WERI-Rb-1 (cell line): ENCODE data around the gene NDUFS7.
A peak's percentile ranks its signal among the peaks of the same experiment; 100 is the strongest.

Experiments used
- DNase-seq: peaks from one replicate; pipeline ENCODE4 v3.0.0-alpha.2; 2020
- H3K27ac ChIP-seq: fragments of 250-450 bp; sonication (Bioruptor Pico); 2 replicates; pipeline ENCODE4 v1.5.1; 2020; ENCODE audit warnings: mild to moderate bottlenecking, moderate library complexity
- H3K27me3 ChIP-seq: fragments of 250-450 bp; sonication (Bioruptor Pico); 2 replicates; pipeline ENCODE4 v1.5.1; 2021; ENCODE audit warnings: mild to moderate bottlenecking, low read depth, moderate library complexity; ENCODE audit not compliant: insufficient read depth, severe bottlenecking
- H3K36me3 ChIP-seq: fragments of 250-450 bp; sonication (Bioruptor Pico); 2 replicates; pipeline ENCODE4 v1.5.1; 2020; ENCODE audit warnings: mild to moderate bottlenecking, moderate library complexity
- H3K4me3 ChIP-seq: 2 replicates; pipeline ENCODE4 v1.5.1; 2011; ENCODE audit warnings: low read depth, mild to moderate bottlenecking, control low read depth, low read length
- H3K9me3 ChIP-seq: fragments of 250-450 bp; sonication (Bioruptor Pico); 2 replicates; pipeline ENCODE4 v1.5.1; 2021; ENCODE audit warnings: mild to moderate bottlenecking, moderate library complexity; ENCODE audit not compliant: severe bottlenecking
- TF ChIP-seq, protein P1 (sequence below): IDR thresholded peaks from 2 replicates; pipeline ENCODE4 v1.5.1; 2011; ENCODE audit warnings: low read depth, mild to moderate bottlenecking, control low read depth, inconsistent platforms, low read length

The NDUFS7 gene

DNA sequence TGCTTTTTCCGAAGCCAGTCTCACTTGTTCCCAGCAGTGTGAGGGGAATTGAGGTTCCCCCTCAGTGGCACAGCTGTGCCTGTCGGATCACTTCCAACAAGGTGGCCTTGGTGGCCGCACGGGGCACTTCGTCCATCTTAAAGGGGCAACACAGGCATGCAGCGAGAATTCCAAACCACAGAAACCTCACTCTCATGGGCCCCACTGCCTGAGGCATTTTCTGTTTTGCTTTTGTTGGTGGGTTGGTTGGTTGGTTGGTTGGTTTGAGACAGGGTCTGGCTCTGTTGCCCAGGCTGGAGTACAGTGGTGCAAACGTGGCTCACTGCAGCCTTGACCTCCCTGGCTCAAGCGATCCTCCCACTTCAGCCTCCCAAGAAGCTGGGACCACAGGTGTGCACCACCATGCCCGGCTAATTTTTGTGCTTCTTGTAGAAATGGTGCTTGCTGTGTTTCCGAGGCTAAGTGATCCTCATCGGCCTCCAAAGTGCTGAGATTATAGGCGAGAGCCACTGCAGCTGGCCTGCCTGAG, 3.7 kb upstream of the NDUFS7 start:
- Histone ChIP-seq H3K9me3 (no peaks in the 10 kb centered on the region), H3K4me3 (no peak overlapping the region), H3K36me3 (peaks cover 21% of the 10 kb centered on the region), H3K27me3 (no peaks in the 10 kb centered on the region), H3K27ac (no peak overlapping the region)
- TF ChIP-seq, protein P1, sequence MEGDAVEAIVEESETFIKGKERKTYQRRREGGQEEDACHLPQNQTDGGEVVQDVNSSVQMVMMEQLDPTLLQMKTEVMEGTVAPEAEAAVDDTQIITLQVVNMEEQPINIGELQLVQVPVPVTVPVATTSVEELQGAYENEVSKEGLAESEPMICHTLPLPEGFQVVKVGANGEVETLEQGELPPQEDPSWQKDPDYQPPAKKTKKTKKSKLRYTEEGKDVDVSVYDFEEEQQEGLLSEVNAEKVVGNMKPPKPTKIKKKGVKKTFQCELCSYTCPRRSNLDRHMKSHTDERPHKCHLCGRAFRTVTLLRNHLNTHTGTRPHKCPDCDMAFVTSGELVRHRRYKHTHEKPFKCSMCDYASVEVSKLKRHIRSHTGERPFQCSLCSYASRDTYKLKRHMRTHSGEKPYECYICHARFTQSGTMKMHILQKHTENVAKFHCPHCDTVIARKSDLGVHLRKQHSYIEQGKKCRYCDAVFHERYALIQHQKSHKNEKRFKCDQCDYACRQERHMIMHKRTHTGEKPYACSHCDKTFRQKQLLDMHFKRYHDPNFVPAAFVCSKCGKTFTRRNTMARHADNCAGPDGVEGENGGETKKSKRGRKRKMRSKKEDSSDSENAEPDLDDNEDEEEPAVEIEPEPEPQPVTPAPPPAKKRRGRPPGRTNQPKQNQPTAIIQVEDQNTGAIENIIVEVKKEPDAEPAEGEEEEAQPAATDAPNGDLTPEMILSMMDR: no peak
- DNase-seq: no peak

GRCh38 chr19:1382250-1382649, 1.5 kb upstream of the NDUFS7 start:
- H3K27me3 ChIP-seq: no peaks in the 10 kb centered on the region
- H3K36me3 ChIP-seq: peaks cover 13% of the 10 kb centered on the region
- H3K4me3 ChIP-seq: no peak overlapping the region
- DNase-seq: no peak
- TF ChIP-seq, protein P1: no peak
- H3K9me3 ChIP-seq: no peaks in the 10 kb centered on the region
- no peak overlapping the region for H3K27ac ChIP-seq

DNA sequence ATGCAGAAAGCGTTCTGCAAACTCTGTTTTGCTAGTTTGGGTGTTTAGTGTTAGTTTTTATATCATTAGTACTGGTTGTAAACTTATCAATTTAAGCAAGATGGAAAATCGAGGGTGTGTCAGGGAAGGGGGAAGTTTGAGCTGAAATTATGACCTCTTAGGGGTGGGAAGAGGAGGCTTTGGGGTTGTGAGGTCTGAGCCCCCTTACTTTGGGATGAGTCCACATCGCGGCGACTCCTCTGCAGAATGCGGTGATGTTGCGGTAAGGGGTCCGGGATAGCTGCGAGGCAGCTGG, 743 bp upstream of the NDUFS7 start:
- no peak overlapping the region for H3K27ac ChIP-seq
- H3K9me3 ChIP-seq: no peaks in the 10 kb centered on the region
- H3K4me3 ChIP-seq: peak overlapping the region; percentile 8; the same call in 1 of the 2 replicates
- peaks cover 8% of the 10 kb centered on the region for H3K36me3 ChIP-seq
- DNase-seq: no peak
- no peaks in the 10 kb centered on the region for H3K27me3 ChIP-seq
- TF ChIP-seq, protein P1: no peak

GRCh38 chr19:1384085-1384462, 367 bp downstream of the NDUFS7 start:
- H3K9me3 ChIP-seq: no peaks in the 10 kb centered on the region
- TF ChIP-seq, protein P1: no peak
- DNase-seq: no peak
- peak overlapping the region; percentile 90 for H3K27ac ChIP-seq
- no peaks in the 10 kb centered on the region for H3K27me3 ChIP-seq
- H3K4me3 ChIP-seq: peak overlapping the region; percentile 90
- peaks cover 17% of the 10 kb centered on the region for H3K36me3 ChIP-seq

DNA sequence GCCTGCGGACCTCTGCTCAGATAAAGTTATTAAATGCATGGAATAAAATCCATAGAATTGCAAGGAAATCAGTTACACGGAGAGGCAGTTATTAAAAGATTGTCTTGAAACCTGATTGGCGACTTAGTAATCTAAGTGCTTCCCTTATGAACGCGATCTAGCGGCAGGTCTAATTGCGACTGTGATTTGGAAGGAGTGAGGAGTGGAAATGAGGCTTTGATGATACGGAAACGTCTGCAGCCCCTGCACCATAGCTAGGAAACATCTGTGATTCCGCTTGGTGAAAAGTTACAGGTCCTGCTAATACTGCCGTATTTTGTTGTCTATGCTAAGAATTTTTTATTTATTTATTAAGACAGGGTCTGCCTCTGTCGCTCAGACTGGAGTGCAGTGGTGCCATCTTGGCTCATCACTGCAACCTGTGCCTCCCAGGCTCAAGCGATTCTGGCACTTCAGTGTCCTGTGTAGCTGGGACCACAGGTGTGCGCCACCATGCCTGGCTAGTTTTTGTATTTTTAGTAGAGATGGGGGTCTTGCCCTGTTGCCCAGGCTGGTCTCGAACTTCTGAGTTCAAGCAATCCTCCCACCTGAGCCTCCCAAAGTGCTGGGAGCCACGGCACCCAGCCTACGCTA, 887 bp downstream of the NDUFS7 start:
- peak overlapping the region; percentile 90 for H3K4me3 ChIP-seq
- DNase-seq: no peak
- H3K27ac ChIP-seq: peak overlapping the region; percentile 90; the same call in 1 of the 2 replicates
- peaks cover 20% of the 10 kb centered on the region for H3K36me3 ChIP-seq
- TF ChIP-seq, protein P1: no peak
- no peaks in the 10 kb centered on the region for H3K27me3 ChIP-seq
- no peaks in the 10 kb centered on the region for H3K9me3 ChIP-seq

DNA sequence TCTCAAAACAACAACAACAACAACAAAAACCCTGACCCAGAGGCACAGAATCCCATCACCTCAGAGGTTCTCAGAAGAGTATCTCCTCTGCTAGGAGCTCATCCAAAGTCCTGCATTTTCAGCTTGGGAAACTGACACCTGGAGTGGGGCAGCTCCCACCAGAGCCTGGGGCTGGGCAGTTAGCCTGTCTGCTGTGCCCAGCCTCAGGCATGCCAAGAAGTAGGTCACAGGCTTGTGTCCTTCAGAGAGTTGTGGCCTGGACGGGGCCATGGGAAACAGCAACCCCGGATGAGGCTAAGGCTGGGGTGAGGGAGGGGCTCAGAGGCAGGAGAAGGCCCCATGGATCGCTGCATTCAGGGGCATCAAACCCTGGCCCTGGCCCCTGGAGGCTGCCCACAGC, 2.1 kb downstream of the NDUFS7 start:
- Histone ChIP-seq H3K27me3 (no peaks in the 10 kb centered on the region), H3K4me3 (no peak overlapping the region), H3K9me3 (no peaks in the 10 kb centered on the region), H3K36me3 (peaks cover 21% of the 10 kb centered on the region), H3K27ac (no peak overlapping the region)
- DNase-seq: no peak
- TF ChIP-seq, protein P1: no peak
